Naive thymus-derived CD4-positive, alpha-beta T cell (primary cell): ENCODE measurements around the gene SMIM28. TPM values are rescaled to one million over a fixed set of nuclear protein-coding genes. Genes with fewer than 3 reads are reported as not detected.

Source experiments
- ATAC-seq: fragments of 150-1000 bp; cut with Tn5 transposase; 2 replicates; pipeline ENCODE4 v1.10.0; 2021; ENCODE audit warnings: mild to moderate bottlenecking, moderate library complexity
- CTCF ChIA-PET: fragments of 350-600 bp; sonication (Branson Sonifier 250); formaldehyde crosslinking; loops from one replicate; lab custom pipeline; 2021; ENCODE audit warnings: antibody characterized with exemption; lab: Charles Lee
- POLR2A ChIA-PET: fragments of 350-600 bp; sonication (Branson Sonifier 250); formaldehyde crosslinking; loops from one replicate; lab custom pipeline; 2021; ENCODE audit warnings: antibody characterized with exemption, inconsistent platforms; lab: Charles Lee
- DNase-seq, 9 donors: peaks; one replicate each; pipeline versions ENCODE4 v3.0.0 to v3.0.0-alpha.2; 2020 to 2022; ENCODE audit warnings: mixed read lengths in 1 of 9
- H3K27ac ChIP-seq: one replicate; pipeline ENCODE4 v1.7.0; 2013; ENCODE audit warnings: mild to moderate bottlenecking, low read depth, low read length, moderate library complexity
- H3K27me3 ChIP-seq, 2 donors: one replicate each; pipeline ENCODE4 v1.7.0; 2013; ENCODE audit warnings: low read length in 2 of 2, mild to moderate bottlenecking in 2 of 2, moderate library complexity in 2 of 2; ENCODE audit not compliant: control insufficient read depth in 2 of 2, insufficient read depth in 2 of 2
- H3K36me3 ChIP-seq, 3 experiments: 1 replicate in 2 of 3; 2 replicates in 1 of 3; pipeline ENCODE4 v1.7.0; 2013; ENCODE audit warnings: low read length in 3 of 3, mild to moderate bottlenecking in 3 of 3, moderate library complexity in 1 of 3; ENCODE audit not compliant: insufficient read depth in 3 of 3, control insufficient read depth in 2 of 3
- H3K4me1 ChIP-seq, 2 donors: one replicate each; pipeline ENCODE4 v1.7.0; 2013; ENCODE audit warnings: low read length in 2 of 2, mild to moderate bottlenecking in 2 of 2, moderate library complexity in 1 of 2; ENCODE audit not compliant: control insufficient read depth in 2 of 2, insufficient read depth in 2 of 2
- H3K4me3 ChIP-seq: 2 replicates; pipeline ENCODE4 v1.7.0; 2013; ENCODE audit warnings: mild to moderate bottlenecking, low read length
- H3K9me3 ChIP-seq, 3 experiments: 1 replicate in 2 of 3; 2 replicates in 1 of 3; pipeline ENCODE4 v1.7.0; 2013; ENCODE audit warnings: low read length in 3 of 3; ENCODE audit not compliant: control insufficient read depth in 2 of 3
- H3K27ac Mint-ChIP-seq, 9 donors: one replicate each; pipeline ENCODE4 v1.8.0; 2020 to 2022; ENCODE audit warnings: mixed read lengths in 9 of 9, mild to moderate bottlenecking in 8 of 9, moderate library complexity in 5 of 9, inconsistent platforms in 2 of 9
- H3K27me3 Mint-ChIP-seq, 5 donors: one replicate each; pipeline ENCODE4 v1.8.0; 2021 to 2022; ENCODE audit warnings: mixed read lengths in 5 of 5, mild to moderate bottlenecking in 1 of 5
- H3K36me3 Mint-ChIP-seq, 5 donors: one replicate each; pipeline ENCODE4 v1.8.0; 2020 to 2022; ENCODE audit warnings: mixed read lengths in 5 of 5, mild to moderate bottlenecking in 3 of 5, inconsistent platforms in 1 of 5
- H3K4me1 Mint-ChIP-seq, 7 donors: one replicate each; pipeline ENCODE4 v1.8.0; 2020 to 2022; ENCODE audit warnings: mixed read lengths in 7 of 7, mild to moderate bottlenecking in 3 of 7, inconsistent platforms in 1 of 7
- H3K4me3 Mint-ChIP-seq, 10 donors: one replicate each; pipeline ENCODE4 v1.8.0; 2020 to 2022; ENCODE audit warnings: mild to moderate bottlenecking in 10 of 10, mixed read lengths in 10 of 10, moderate library complexity in 6 of 10, inconsistent platforms in 2 of 10
- H3K9me3 Mint-ChIP-seq, 11 donors: one replicate each; pipeline ENCODE4 v1.8.0; 2020 to 2022; ENCODE audit warnings: mixed read lengths in 11 of 11, mild to moderate bottlenecking in 4 of 11, inconsistent platforms in 1 of 11, moderate library complexity in 1 of 11
- intact Hi-C, 2 donors: fragments of 100-400 bp; cut with micrococcal nuclease; formaldehyde crosslinking; loops; one replicate each; pipeline ENCODE4 v1.15.1; 2023
- polyA plus RNA-seq, 2 donors: library from polyadenylated mRNA; unstranded; fragments of 300-500 nt; fragmentation: Illumina TruSeq; gene quantifications; one replicate each; pipeline ENCODE4 v1.2.3, GENCODE V29; 2021
- total RNA-seq, 6 experiments: library from RNA in 5 of 6; stranded (reverse) in 5 of 6; gene quantifications; 1 replicate in 5 of 6; 2 replicates in 1 of 6; pipeline ENCODE4 v1.2.3 and lab custom pipeline; 2021 to 2026

The SMIM28 gene
- total and polyA plus RNA-seq, 7 experiments from 2014 or later: not detected

DNA sequence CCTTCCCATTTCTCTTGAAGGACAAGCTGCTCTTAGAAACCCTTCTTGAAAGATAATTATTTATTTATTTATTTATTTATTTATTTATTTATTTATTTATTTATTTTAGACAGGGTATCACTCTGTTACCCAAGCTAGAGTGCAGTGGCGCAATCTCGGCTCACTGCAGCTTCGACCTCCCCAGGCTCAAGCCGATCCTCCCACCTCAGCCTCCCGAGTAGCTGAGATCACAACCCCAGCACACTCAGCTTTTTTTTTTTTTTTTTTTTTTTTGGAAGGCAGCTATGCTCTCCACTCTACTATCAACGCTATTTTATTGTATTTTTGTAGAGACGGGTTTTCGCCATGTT, 25.1 kb downstream of the SMIM28 start:
- peaks cover 4 to 35% (median 24%) of the 10 kb centered on the region in 7 donors for H3K4me1 Mint-ChIP-seq
- H3K4me3 ChIP-seq: peak overlapping the region; percentile 98
- peak overlapping the region; percentile 72 to 88 (median 83) for H3K4me3 Mint-ChIP-seq

GRCh38 chr6:138403324-138403800, 25.7 kb downstream of the SMIM28 start:
- Mint-ChIP-seq H3K27ac (peak overlapping the region in 8 of 9 donors; percentile 61 to 84 (median 78)), H3K36me3 (peaks cover under 1 to 14% (median 4%) of the 10 kb centered on the region in 5 donors), H3K4me3 (peak overlapping the region; percentile 72 to 88 (median 83)), H3K27me3 (peaks cover 0 to 22% (median 0%) of the 10 kb centered on the region in 5 donors), H3K9me3 (peaks cover 0 to 3% (median 0%) of the 10 kb centered on the region in 11 donors), H3K4me1 (peaks cover 4 to 38% (median 28%) of the 10 kb centered on the region in 7 donors)
- Histone ChIP-seq H3K27me3 (no peaks in the 10 kb centered on the region), H3K4me1 (peaks cover 12 to 14% of the 10 kb centered on the region in 2 donors), H3K9me3 (no peaks in the 10 kb centered on the region), H3K4me3 (peak overlapping the region; percentile 98), H3K27ac (peak overlapping the region; percentile 76), H3K36me3 (peaks cover 0 to 22% (median 1%) of the 10 kb centered on the region in 3 experiments)
- intact Hi-C loops: loop anchor here in 1 of 2 donors (5.0 to 10.0 kb wide), 6 partner anchors 296 to 1581 kb away; partner anchors contain the start of genes PERP, PEX7 and TNFAIP3
- ATAC-seq: peak; percentile 30
- CTCF ChIA-PET: interaction anchor here (0.6 to 1.6 kb wide), 4 partner anchors 31 to 675 kb away, joined by 3 to 6 read pairs (median 4); no protein-coding TSS in a partner anchor
- peak in 6 of 9 donors; percentile 6 to 44 (median 24) for DNase-seq
- POLR2A ChIA-PET: interaction anchor here (0.7 to 3.3 kb wide), 6 partner anchors 12 to 1176 kb away, joined by 3 to 18 read pairs (median 4); no protein-coding TSS in a partner anchor

More for the DNA sequence above, 25.1 kb downstream of the SMIM28 start:
- Histone ChIP-seq H3K9me3 (no peaks in the 10 kb centered on the region), H3K27me3 (no peaks in the 10 kb centered on the region), H3K4me1 (peaks cover 12 to 14% of the 10 kb centered on the region in 2 donors), H3K36me3 (peaks cover 0 to 17% (median 0%) of the 10 kb centered on the region in 3 experiments), H3K27ac (no peak overlapping the region)
- Mint-ChIP-seq H3K27ac (peak overlapping the region in 4 of 9 donors; percentile 38 to 82 (median 69)), H3K27me3 (peaks cover 0 to 22% (median 0%) of the 10 kb centered on the region in 5 donors), H3K9me3 (peaks cover 0 to 3% (median 0%) of the 10 kb centered on the region in 11 donors), H3K36me3 (peaks cover 0 to 10% (median 0%) of the 10 kb centered on the region in 5 donors)
- intact Hi-C loops: loop anchor here in 1 of 2 donors (5.0 to 10.0 kb wide), 6 partner anchors 296 to 1581 kb away; partner anchors contain the start of genes PERP, PEX7 and TNFAIP3
- DNase-seq: no peak
- ChIA-PET CTCF (interaction anchor here (0.5 to 1.6 kb wide), 4 partner anchors 30 to 286 kb away, joined by 3 to 6 read pairs (median 4); partner anchors contain the start of gene NHSL1), POLR2A (interaction anchor here (0.5 to 3.3 kb wide), 7 partner anchors 12 to 1176 kb away, joined by 3 to 18 read pairs (median 4); no protein-coding TSS in a partner anchor)
- ATAC-seq: no peak

- intact Hi-C loops: loop anchor here (1.0 to 10.0 kb wide), 18 partner anchors 19 to 1582 kb away; partner anchors contain the start of genes CCDC28A (in 2 of the 2), PERP (in 2 of the 2), CITED2 (in 1 of the 2) and PEX7 (in 1 of the 2)
- no peaks in the 10 kb centered on the region for H3K9me3 ChIP-seq
- CTCF ChIA-PET: interaction anchor here (0.6 to 1.6 kb wide), 7 partner anchors 30 to 675 kb away, joined by 3 to 6 read pairs (median 4); no protein-coding TSS in a partner anchor
These were observed 26.3 kb downstream of the SMIM28 start, which contains the start of gene HEBP2 for GRCh38 chr6:138403801-138404665. TSS of gene HEBP2 (plus strand) at chr6:138404223. CDS start at chr6:138404496, 273 bp downstream.

GRCh38 chr6:138404666-138405337, 27.1 kb downstream of the SMIM28 start:
- peak in 7 of 9 donors; percentile 11 to 48 (median 43) for DNase-seq

More at GRCh38 chr6:138403801-138404665, 26.3 kb downstream of the SMIM28 start, which contains the start of gene HEBP2:
- POLR2A ChIA-PET: interaction anchor here (0.6 to 3.3 kb wide), 6 partner anchors 13 to 969 kb away, joined by 3 to 18 read pairs (median 4); no protein-coding TSS in a partner anchor
- peaks cover 0 to 29% (median 4%) of the 10 kb centered on the region in 3 experiments for H3K36me3 ChIP-seq
- H3K4me1 ChIP-seq: peaks cover 12 to 14% of the 10 kb centered on the region in 2 donors
- Mint-ChIP-seq H3K4me1 (peaks cover 6 to 43% (median 32%) of the 10 kb centered on the region in 7 donors), H3K27me3 (peaks cover 0 to 22% (median 0%) of the 10 kb centered on the region in 5 donors), H3K4me3 (peak within 1 kb of the TSS; percentile 78 to 93 (median 86)), H3K27ac (peak within 1 kb of the TSS; percentile 70 to 95 (median 89)), H3K36me3 (peaks cover 6 to 18% (median 8%) of the 10 kb centered on the region in 5 donors), H3K9me3 (peaks cover 0 to 3% (median 0%) of the 10 kb centered on the region in 11 donors)
- ATAC-seq (peak; percentile 94), DNase-seq (peak; percentile 77 to 95 (median 90))
- H3K4me3 ChIP-seq: peak within 1 kb of the TSS; percentile 98
- no peaks in the 10 kb centered on the region for H3K27me3 ChIP-seq
- H3K27ac ChIP-seq: peak within 1 kb of the TSS; percentile 76

DNA sequence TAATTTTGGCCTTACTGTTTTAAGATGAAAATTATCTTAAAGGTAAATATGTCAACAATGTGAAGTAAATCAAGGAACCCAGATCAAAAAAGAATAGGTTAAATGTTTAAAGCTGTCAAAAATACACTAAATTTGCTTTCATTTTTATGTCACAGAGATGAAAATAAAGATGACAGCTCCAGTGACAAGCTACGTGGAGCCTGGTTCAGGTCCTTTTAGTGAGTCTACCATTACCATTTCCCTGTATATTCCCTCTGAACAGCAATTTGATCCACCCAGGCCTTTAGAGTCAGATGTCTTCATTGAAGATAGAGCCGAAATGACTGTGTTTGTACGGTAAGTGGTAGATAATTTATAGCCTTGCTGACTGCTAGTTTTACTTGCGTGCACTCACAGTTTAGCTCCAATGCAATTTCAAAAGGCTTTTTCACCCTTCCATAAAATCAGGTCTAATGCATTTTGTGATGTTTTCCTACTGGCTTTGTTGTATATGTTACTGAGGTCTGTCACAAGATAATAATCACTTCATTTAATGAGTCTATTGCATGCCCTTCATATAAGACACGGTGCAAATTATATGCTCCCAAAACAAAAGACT, 28.2 kb downstream of the SMIM28 start:
- peaks cover 0 to 3% (median 0%) of the 10 kb centered on the region in 11 donors for H3K9me3 Mint-ChIP-seq
- ATAC-seq: no peak
- POLR2A ChIA-PET: interaction anchor here (0.6 to 3.3 kb wide), 4 partner anchors 10 to 103 kb away, joined by 3 to 18 read pairs (median 4); no protein-coding TSS in a partner anchor
- peaks cover 0 to 19% (median 0%) of the 10 kb centered on the region in 5 donors for H3K27me3 Mint-ChIP-seq
- peaks cover 12 to 52% (median 42%) of the 10 kb centered on the region in 7 donors for H3K4me1 Mint-ChIP-seq
- Histone ChIP-seq H3K27ac (peak overlapping the region; percentile 7), H3K4me3 (no peak overlapping the region), H3K27me3 (no peaks in the 10 kb centered on the region), H3K36me3 (peaks cover 0 to 43% (median 7%) of the 10 kb centered on the region in 3 experiments), H3K9me3 (no peaks in the 10 kb centered on the region), H3K4me1 (peaks cover 12 to 14% of the 10 kb centered on the region in 2 donors)
- DNase-seq: no peak
- H3K4me3 Mint-ChIP-seq: peak overlapping the region in 8 of 10 donors; percentile 4 to 89 (median 72)
- peaks cover 15 to 34% (median 23%) of the 10 kb centered on the region in 5 donors for H3K36me3 Mint-ChIP-seq
- CTCF ChIA-PET: interaction anchor here (0.6 to 1.5 kb wide), 5 partner anchors 9 to 290 kb away, joined by 3 to 7 read pairs (median 4); no protein-coding TSS in a partner anchor
- intact Hi-C loops: loop anchor here (2.0 to 10.0 kb wide), 5 partner anchors 17 to 591 kb away; partner anchors contain the start of gene PERP (in 1 of the 2)
- H3K27ac Mint-ChIP-seq: peak overlapping the region in 8 of 9 donors; percentile 44 to 95 (median 74)

More at GRCh38 chr6:138404666-138405337, 27.1 kb downstream of the SMIM28 start:
- Mint-ChIP-seq H3K27ac (peak overlapping the region; percentile 70 to 95 (median 89)), H3K27me3 (peaks cover 0 to 22% (median 0%) of the 10 kb centered on the region in 5 donors), H3K4me1 (peaks cover 9 to 49% (median 38%) of the 10 kb centered on the region in 7 donors), H3K4me3 (peak overlapping the region; percentile 78 to 93 (median 86)), H3K36me3 (peaks cover 11 to 25% (median 15%) of the 10 kb centered on the region in 5 donors), H3K9me3 (peaks cover 0 to 3% (median 0%) of the 10 kb centered on the region in 11 donors)
- Histone ChIP-seq H3K27me3 (no peaks in the 10 kb centered on the region), H3K27ac (peak overlapping the region; percentile 76), H3K9me3 (no peaks in the 10 kb centered on the region), H3K4me3 (peak overlapping the region; percentile 98), H3K4me1 (peaks cover 12 to 14% of the 10 kb centered on the region in 2 donors), H3K36me3 (peaks cover 0 to 37% (median 4%) of the 10 kb centered on the region in 3 experiments)
- intact Hi-C loops: loop anchor here (1.0 to 10.0 kb wide), 19 partner anchors 18 to 1583 kb away; partner anchors contain the start of genes CCDC28A (in 2 of the 2), PERP (in 2 of the 2), CITED2 (in 1 of the 2) and PEX7 (in 1 of the 2)
- CTCF ChIA-PET: interaction anchor here (0.9 to 1.5 kb wide), 4 partner anchors 10 to 113 kb away, joined by 3 to 6 read pairs (median 4); no protein-coding TSS in a partner anchor
- POLR2A ChIA-PET: interaction anchor here (0.5 to 3.3 kb wide), 7 partner anchors 12 to 919 kb away, joined by 3 to 18 read pairs (median 4); no protein-coding TSS in a partner anchor
- ATAC-seq: peak; percentile 25
